Retinal pigment epithelial cell (primary cell): ENCODE measurements around the gene MON1B.
"Not testable (repeated sequence)": the region's sequence is repeated elsewhere in the genome, so short reads cannot be mapped to it uniquely, and the experiment has no call there.

ENCODE experiments used
- DNase-seq: peaks from one replicate; pipeline ENCODE4 v3.0.0-alpha.2; 2010; ENCODE audit warnings: low read depth
- H3K4me3 ChIP-seq: 2 replicates; pipeline ENCODE4 v1.5.1; 2011; ENCODE audit warnings: mild to moderate bottlenecking, low read length, control low read depth, moderate library complexity
- CTCF ChIP-seq: conservative IDR thresholded peaks from 2 replicates; pipeline ENCODE4 v1.5.1; 2011; ENCODE audit warnings: low read depth, low read length, control low read depth, inconsistent platforms

MON1B gene

GRCh38 chr16:77166726-77167125 is 24.3 kb upstream of the MON1B start:
- no peak overlapping the region for H3K4me3 ChIP-seq
- DNase-seq = no peak
- TF ChIP-seq CTCF = no peak

GRCh38 chr16:77168901-77169300 is 22.1 kb upstream of the MON1B start:
- H3K4me3 ChIP-seq = no peak overlapping the region
- DNase-seq = no peak
- TF ChIP-seq CTCF = no peak

GRCh38 chr16:77169650-77170236 is 21.2 kb upstream of the MON1B start:
- H3K4me3 ChIP-seq = no peak overlapping the region
- DNase-seq = no peak
- TF ChIP-seq CTCF = peak; percentile 80

- no peak overlapping the region for H3K4me3 ChIP-seq
- DNase-seq = no peak
- TF ChIP-seq CTCF = no peak
Measured at GRCh38 chr16:77170805-77171204, 20.2 kb upstream of the MON1B start.

GRCh38 chr16:77171745-77172635 is 19.0 kb upstream of the MON1B start:
- DNase-seq = no peak
- TF ChIP-seq CTCF = peak; percentile 70
- H3K4me3 ChIP-seq = no peak overlapping the region

GRCh38 chr16:77172951-77173350 is 18.0 kb upstream of the MON1B start:
- DNase-seq = no peak
- no peak for TF ChIP-seq CTCF
- H3K4me3 ChIP-seq = no peak overlapping the region

- no peak overlapping the region for H3K4me3 ChIP-seq
Measured at GRCh38 chr16:77183137-77183536, 7.9 kb upstream of the MON1B start.

GRCh38 chr16:77186298-77186697 is 4.7 kb upstream of the MON1B start:
- DNase-seq, H3K4me3 ChIP-seq: not testable (repeated sequence)

More at GRCh38 chr16:77183137-77183536, 7.9 kb upstream of the MON1B start:
- no peak for DNase-seq
- no peak for TF ChIP-seq CTCF
